ENCODE measurements around the gene MSH3. TPM values are rescaled to one million over a fixed set of nuclear protein-coding genes. Genes with fewer than 3 reads are reported as not detected.

The MSH3 gene
- polyA plus RNA-seq, 3 donors = 4.5 to 9.9 (median 8.0) TPM

DNA sequence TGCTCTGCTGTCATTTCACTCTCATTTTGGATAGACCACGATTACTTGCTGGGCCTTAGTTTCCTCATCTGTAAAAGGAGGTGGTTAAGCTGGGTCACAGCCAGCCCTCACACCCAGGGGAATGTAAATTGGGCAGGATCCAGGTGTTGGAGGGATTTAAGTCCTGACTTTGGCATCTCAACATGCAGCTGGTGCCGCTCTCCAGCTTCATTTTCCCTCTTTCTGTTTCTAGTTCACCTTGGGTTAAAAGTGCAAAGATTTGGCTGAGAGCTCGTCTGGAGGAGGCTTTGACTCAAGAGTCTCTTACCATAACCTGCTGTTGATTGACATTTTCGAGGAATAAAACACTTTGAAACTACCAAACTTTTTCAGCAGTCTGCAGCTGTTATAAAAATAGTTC lies 144.6 kb downstream of the MSH3 start:
- Histone ChIP-seq H3K27me3 (ENCODE audit: control insufficient read depth in 2 of 2, insufficient read depth in 2 of 2, low read length in 2 of 2) (no peaks in the 10 kb centered on the region), H3K4me1 (ENCODE audit: control insufficient read depth in 1 of 2, insufficient read depth in 2 of 2, low read length in 2 of 2) (no peaks in the 10 kb centered on the region), H3K4me2 (replicated peaks; ENCODE audit: extremely low read depth, low read length, poor library complexity, severe bottlenecking) (no peak overlapping the region), H3K4me3 (replicated peaks in 1 of 3; ENCODE audit: low read depth in 2 of 3, low read length in 3 of 3) (no peak overlapping the region), H3K27ac (ENCODE audit: low read depth in 1 of 2, low read length in 2 of 2) (no peak overlapping the region), H3K36me3 (replicated peaks in 1 of 2; ENCODE audit: control insufficient read depth in 1 of 2, insufficient read depth in 2 of 2, low read length in 2 of 2) (peaks cover 35 to 84% of the 10 kb centered on the region in 2 donors), H3K9ac (ENCODE audit: insufficient read depth, low read length, poor library complexity, severe bottlenecking) (no peak overlapping the region), H2AFZ (ENCODE audit: insufficient read depth, low read depth, low read length, poor library complexity, severe bottlenecking) (no peak overlapping the region), H3K79me2 (ENCODE audit: insufficient read depth, low read length) (no peaks in the 10 kb centered on the region), H4K20me1 (ENCODE audit: insufficient read depth, low read length) (no peaks in the 10 kb centered on the region), H3K9me3 (replicated peaks in 1 of 2; ENCODE audit: control insufficient read depth in 1 of 2, insufficient read depth in 1 of 2, low read length in 2 of 2) (no peaks in the 10 kb centered on the region)
- TF ChIP-seq CTCF (IDR thresholded peaks at IDR 0.05) = no peak
- peaks cover 48 to 54% of the 10 kb centered on the region in 2 donors for H3K36me3 Mint-ChIP-seq
- no peak overlapping the region for H3K4me3 Mint-ChIP-seq
- no peak overlapping the region for H3K27ac Mint-ChIP-seq
- peaks cover 0 to 3% (median 0%) of the 10 kb centered on the region in 7 donors for H3K9me3 Mint-ChIP-seq
- H3K27me3 Mint-ChIP-seq (ENCODE audit: low read depth in 3 of 3) = peaks cover 0 to 1% (median 0%) of the 10 kb centered on the region in 3 donors
- no peak for DNase-seq
- no CpG with 5 or more reads among the region's 4 CpGs for WGBS (ENCODE audit: insufficient coverage)
- no peaks in the 10 kb centered on the region for H3K4me1 Mint-ChIP-seq
- intact Hi-C loops (cut with micrococcal nuclease) = no loop called here

DNA sequence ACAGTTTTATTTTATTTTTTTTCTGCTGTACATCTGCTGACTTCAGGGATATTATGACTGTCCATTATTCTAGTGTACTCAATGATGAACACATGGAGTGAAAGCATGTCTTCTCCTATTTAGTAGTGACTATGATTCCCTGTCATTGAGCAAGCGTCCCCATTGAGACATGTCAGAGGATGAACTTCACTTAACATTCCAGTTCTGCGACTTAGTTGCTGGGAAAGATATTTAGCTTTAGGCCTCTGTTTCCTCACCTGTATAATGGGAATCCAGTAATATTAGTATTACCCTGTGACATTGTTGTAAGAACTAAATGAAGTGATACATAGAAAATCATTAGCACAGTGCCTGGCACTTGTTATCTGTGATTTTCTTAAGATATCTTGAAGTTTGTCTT lies 145.1 kb downstream of the MSH3 start:
- H3K4me3 Mint-ChIP-seq = no peak overlapping the region
- DNase-seq = no peak
- Histone ChIP-seq H3K4me3 (replicated peaks in 1 of 3; ENCODE audit: low read depth in 2 of 3, low read length in 3 of 3) (no peak overlapping the region), H3K27ac (ENCODE audit: low read depth in 1 of 2, low read length in 2 of 2) (no peak overlapping the region), H3K27me3 (ENCODE audit: control insufficient read depth in 2 of 2, insufficient read depth in 2 of 2, low read length in 2 of 2) (no peaks in the 10 kb centered on the region), H3K4me1 (ENCODE audit: control insufficient read depth in 1 of 2, insufficient read depth in 2 of 2, low read length in 2 of 2) (no peaks in the 10 kb centered on the region), H3K9ac (ENCODE audit: insufficient read depth, low read length, poor library complexity, severe bottlenecking) (no peak overlapping the region), H3K79me2 (ENCODE audit: insufficient read depth, low read length) (no peaks in the 10 kb centered on the region), H3K4me2 (replicated peaks; ENCODE audit: extremely low read depth, low read length, poor library complexity, severe bottlenecking) (no peak overlapping the region), H3K9me3 (replicated peaks in 1 of 2; ENCODE audit: control insufficient read depth in 1 of 2, insufficient read depth in 1 of 2, low read length in 2 of 2) (no peaks in the 10 kb centered on the region), H4K20me1 (ENCODE audit: insufficient read depth, low read length) (no peaks in the 10 kb centered on the region), H3K36me3 (replicated peaks in 1 of 2; ENCODE audit: control insufficient read depth in 1 of 2, insufficient read depth in 2 of 2, low read length in 2 of 2) (peaks cover 31 to 84% of the 10 kb centered on the region in 2 donors), H2AFZ (ENCODE audit: insufficient read depth, low read depth, low read length, poor library complexity, severe bottlenecking) (no peak overlapping the region)
- peaks cover 53 to 58% of the 10 kb centered on the region in 2 donors for H3K36me3 Mint-ChIP-seq
- H3K27ac Mint-ChIP-seq = no peak overlapping the region
- 100% methylated on average over 1 of the region's 2 CpGs for WGBS (ENCODE audit: insufficient coverage)
- H3K27me3 Mint-ChIP-seq (ENCODE audit: low read depth in 3 of 3) = peaks cover 0 to 1% (median 0%) of the 10 kb centered on the region in 3 donors
- intact Hi-C loops (cut with micrococcal nuclease) = no loop called here
- peaks cover 0 to 3% (median 0%) of the 10 kb centered on the region in 7 donors for H3K9me3 Mint-ChIP-seq
- no peaks in the 10 kb centered on the region for H3K4me1 Mint-ChIP-seq
- no peak for TF ChIP-seq CTCF (IDR thresholded peaks at IDR 0.05)
